Heart left ventricle (tissue), 16 donors: ENCODE results near the gene DTNB. TPM values are rescaled to one million over a fixed set of nuclear protein-coding genes. Genes with fewer than 3 reads are reported as not detected.
A peak's percentile ranks its signal among the peaks of the same experiment; 100 is the strongest.

Experiments
- ATAC-seq, 4 donors: fragments of 200-7000 bp; cut with Tn5 transposase; one replicate each; pipeline ENCODE4 v1.9.1; 2020 to 2022; ENCODE audit warnings: moderate library complexity in 4 of 4, mild to moderate bottlenecking in 3 of 4, moderate number of reproducible peaks in 1 of 4
- DNase-seq, 5 donors: peaks; one replicate each; pipeline ENCODE4 v3.0.0-alpha.2; 2020
- H3K27ac ChIP-seq, 12 donors: fragments of 200-600 bp; sonication (generic) in 4 of 12; one replicate each; pipeline versions ENCODE4 v1.5.0 to v1.8.0; 2016 to 2022; ENCODE audit warnings: mild to moderate bottlenecking in 2 of 12
- H3K27me3 ChIP-seq, 9 donors: fragments of 200-600 bp; sonication (generic) in 2 of 9; one replicate each; pipeline versions ENCODE4 v1.5.1 to v1.8.0; 2016 to 2022; ENCODE audit warnings: mild to moderate bottlenecking in 3 of 9
- H3K36me3 ChIP-seq, 9 donors: fragments of 200-600 bp; sonication (generic) in 2 of 9; one replicate each; pipeline versions ENCODE4 v1.5.0 to v1.8.0; 2018 to 2022; ENCODE audit warnings: mild to moderate bottlenecking in 2 of 9
- H3K4me1 ChIP-seq, 12 donors: fragments of 200-600 bp; sonication (generic) in 4 of 12; one replicate each; pipeline versions ENCODE4 v1.5.0 to v1.8.0; 2016 to 2022; ENCODE audit warnings: mild to moderate bottlenecking in 3 of 12
- H3K4me3 ChIP-seq, 12 donors: fragments of 200-600 bp; sonication (generic) in 4 of 12; one replicate each; pipeline versions ENCODE4 v1.5.0 to v1.8.0; 2017 to 2022; ENCODE audit warnings: mild to moderate bottlenecking in 9 of 12, moderate library complexity in 4 of 12
- H3K9me3 ChIP-seq, 12 donors: fragments of 200-600 bp; sonication (generic) in 4 of 12; one replicate each; pipeline versions ENCODE4 v1.5.0 to v1.8.0; 2016 to 2022; ENCODE audit warnings: mild to moderate bottlenecking in 1 of 12
- CTCF ChIP-seq, 12 donors: fragments of 200-600 bp; sonication (generic) in 4 of 12; IDR thresholded peaks; one replicate each; pipeline versions ENCODE4 v1.5.0 to v1.8.0; 2018 to 2022; ENCODE audit warnings: antibody characterized with exemption in 12 of 12, mild to moderate bottlenecking in 5 of 12
- POLR2A ChIP-seq, 2 donors: fragments of 450-650 bp; IDR thresholded peaks; one replicate each; pipeline ENCODE4 v1.6.1; 2017; ENCODE audit warnings: antibody characterized with exemption in 2 of 2, mild to moderate bottlenecking in 2 of 2, moderate library complexity in 2 of 2
- WGBS, 4 donors: extraction: QIAGEN DNeasy Blood & Tissue Kit in 2 of 4; methylation state at CpG; one replicate each; pipeline versions ENCODE4 v1.1.5 to v1.1.7; 2013 to 2018; 5-methylcytosine and 5-hydroxymethylcytosine counted together
- intact Hi-C, 10 donors: fragments of 100-400 bp; cut with DNase I; formaldehyde crosslinking; loops; one replicate each; pipeline versions ENCODE4 v1.11.1 to v1.14.2; 2022
- polyA plus RNA-seq, 2 donors: library from polyadenylated mRNA; stranded (reverse); fragments of 200-250 nt; gene quantifications; one replicate each; pipeline ENCODE4 v1.2.3, GENCODE V29; 2013
- total RNA-seq, 9 donors: library from RNA; depleted of rRNA in 2 of 9; stranded (reverse); fragments of >200 nt in 2 of 9; fragmentation: NEBNext Ultra II Directional in 3 of 9; extraction: Animal tissue kit (Norgen Biotek cat#: 25700) in 3 of 9; gene quantifications; one replicate each; pipeline versions ENCODE4 v1.1.0 to v1.2.4, GENCODE V29; 2016 to 2023
- donor health status: ischemic (EF 13 %, LVEDD 7.1; RV severe dilation, severe dysfunction).
- donor health status: healthy with polysubstance abuse.
- donor health status: DM: no; HTN: yes; CAD: no.
- donor health status: DM: no; HTN: no; CAD: no.
- donor health status: ischemic (EF 25% LVEDD 6.9; RV normal size, moderate dysfunction).
- donor health status: ischemic (EF 25% LVEDD 5.7; RV mildly dilated, moderate dysfunction).
- donor health status: healthy.
- donor health status: DM: yes; HTN: yes; CAD: no.
- donor health status: ischemic (EF 35%, LVEDD 5.7; RV mildly dilated, moderate dysfunction).
- donor health status: nonischemic (EF 11% LVEDD 7.7; RV severe dilation, severe dysfunction).
- donor health status: DM: yes; HTN: yes; CAD: no.
- donor health status: PGD.
- donor health status: ischemic (EF 29% LVEDD 5.4; RV normal size, mild dysfunction).
- donor health status: nonischemic (EF 23%, LVEDD 6.1; RV moderate dilation, normal function).

DTNB gene
- total and polyA plus RNA-seq, 11 donors: 2.5 to 17.3 (median 5.6) TPM

GRCh38 chr2:25374827-25375226 lies 298.6 kb downstream of the DTNB start:
- WGBS, 4 donors: 92 to 96% (median 93%) methylated on average over 4 to 5 of the region's 5 CpGs
- no peak for ATAC-seq

GRCh38 chr2:25374411-25374810 lies 299.0 kb downstream of the DTNB start:
- 95 to 98% (median 97%) methylated on average over 4 of the region's 4 CpGs for WGBS, 4 donors

More at GRCh38 chr2:25374827-25375226, 298.6 kb downstream of the DTNB start:
- peaks cover 0 to 33% (median 13%) of the 10 kb centered on the region in 12 donors for H3K4me1 ChIP-seq
- TF ChIP-seq CTCF (IDR thresholded peaks at IDR 0.05) (no peak), POLR2A (IDR thresholded peaks at IDR 0.05) (no peak)
- no peak overlapping the region for H3K27ac ChIP-seq
- intact Hi-C loops: loop anchor here in 9 of 10 donors (2.0 to 10.0 kb wide), 7 partner anchors 32 to 300 kb away; partner anchors contain the start of gene DTNB (in 1 of the 9)
- no peaks in the 10 kb centered on the region for H3K9me3 ChIP-seq
- H3K36me3 ChIP-seq: no peaks in the 10 kb centered on the region
- H3K4me3 ChIP-seq: no peak overlapping the region
- no peak for DNase-seq
- H3K27me3 ChIP-seq: no peaks in the 10 kb centered on the region

GRCh38 chr2:25373269-25373981 lies 300.0 kb downstream of the DTNB start:
- H3K4me1 ChIP-seq: peaks cover 0 to 24% (median 13%) of the 10 kb centered on the region in 12 donors
- TF ChIP-seq POLR2A (IDR thresholded peaks at IDR 0.05) (no peak), CTCF (IDR thresholded peaks at IDR 0.05) (no peak)
- no peak overlapping the region for H3K27ac ChIP-seq
- DNase-seq (peak in 3 of 5 donors; percentile 37 to 59 (median 45)), ATAC-seq (peak in 3 of 4 donors; percentile 9 to 19 (median 18))
- 67 to 88% (median 72%) methylated on average over 7 to 20 of the region's 20 CpGs for WGBS, 4 donors
- no peaks in the 10 kb centered on the region for H3K27me3 ChIP-seq
- H3K4me3 ChIP-seq: no peak overlapping the region
- intact Hi-C loops: loop anchor here in 6 of 10 donors (10.0 kb wide), 4 partner anchors 141 to 301 kb away; partner anchors contain the start of gene DTNB (in 1 of the 6)
- no peaks in the 10 kb centered on the region for H3K9me3 ChIP-seq
- H3K36me3 ChIP-seq: no peaks in the 10 kb centered on the region

More at GRCh38 chr2:25374411-25374810, 299.0 kb downstream of the DTNB start:
- peaks cover 0 to 33% (median 13%) of the 10 kb centered on the region in 12 donors for H3K4me1 ChIP-seq
- no peaks in the 10 kb centered on the region for H3K9me3 ChIP-seq
- DNase-seq: no peak
- TF ChIP-seq CTCF (IDR thresholded peaks at IDR 0.05) (no peak), POLR2A (IDR thresholded peaks at IDR 0.05) (no peak)
- no peak overlapping the region for H3K4me3 ChIP-seq
- H3K27me3 ChIP-seq: no peaks in the 10 kb centered on the region
- no peaks in the 10 kb centered on the region for H3K36me3 ChIP-seq
- ATAC-seq: no peak
- H3K27ac ChIP-seq: no peak overlapping the region
- intact Hi-C loops: loop anchor here in 7 of 10 donors (2.0 to 10.0 kb wide), 5 partner anchors 32 to 300 kb away; partner anchors contain the start of gene DTNB (in 1 of the 7)
